ENCODE measurements around the gene INTS7.

Gene INTS7

GRCh38 chr1:211929683-211930082 is 105.7 kb downstream of the INTS7 start:
- H3K4me3 ChIP-seq (ENCODE audit: low read depth, low read length), result peak overlapping the region; percentile 49
- DNase-seq (ENCODE audit: low read depth), result no peak
- TF ChIP-seq MAX (IDR thresholded peaks at IDR 0.05; ENCODE audit: low read depth, low read length) (no peak), POLR2A (IDR thresholded peaks at IDR 0.05; ENCODE audit: extremely low read depth, insufficient read length) (no peak), CTCF (IDR thresholded peaks at IDR 0.05; ENCODE audit: low read depth, low read length) (no peak), MYC (IDR thresholded peaks at IDR 0.05; ENCODE audit: low read depth, low read length) (no peak)

GRCh38 chr1:211928993-211929637 is 106.2 kb downstream of the INTS7 start:
- peak; percentile 91 for DNase-seq (ENCODE audit: low read depth)

GRCh38 chr1:211928290-211928801 is 107.0 kb downstream of the INTS7 start:
- peak; percentile 75 for DNase-seq (ENCODE audit: low read depth)
- H3K4me3 ChIP-seq (ENCODE audit: low read depth, low read length), result no peak overlapping the region
- no peak for TF ChIP-seq MYC (IDR thresholded peaks at IDR 0.05; ENCODE audit: low read depth, low read length)
- 0 out of 2 replicates have a peak, but pooled peaks have one; percentile 26 for TF ChIP-seq MAX (IDR thresholded peaks at IDR 0.05; ENCODE audit: low read depth, low read length)

More at GRCh38 chr1:211928993-211929637, 106.2 kb downstream of the INTS7 start:
- TF ChIP-seq MYC (IDR thresholded peaks at IDR 0.05; ENCODE audit: low read depth, low read length) (peak; percentile 83), CTCF (IDR thresholded peaks at IDR 0.05; ENCODE audit: low read depth, low read length) (no peak), MAX (IDR thresholded peaks at IDR 0.05; ENCODE audit: low read depth, low read length) (peak; percentile 72), POLR2A (IDR thresholded peaks at IDR 0.05; ENCODE audit: extremely low read depth, insufficient read length) (peak; percentile 33)
- H3K4me3 ChIP-seq (ENCODE audit: low read depth, low read length), result peak overlapping the region; percentile 49

- TF ChIP-seq MYC (IDR thresholded peaks at IDR 0.05; ENCODE audit: low read depth, low read length) (no peak), MAX (IDR thresholded peaks at IDR 0.05; ENCODE audit: low read depth, low read length) (no peak), POLR2A (IDR thresholded peaks at IDR 0.05; ENCODE audit: extremely low read depth, insufficient read length) (no peak), CTCF (IDR thresholded peaks at IDR 0.05; ENCODE audit: low read depth, low read length) (no peak)
- H3K4me3 ChIP-seq (ENCODE audit: low read depth, low read length), result no peak overlapping the region
- no peak for DNase-seq (ENCODE audit: low read depth)
Observed at GRCh38 chr1:211925016-211925415, 110.3 kb downstream of the INTS7 start.

GRCh38 chr1:211924256-211924655 is 111.1 kb downstream of the INTS7 start:
- no peak for TF ChIP-seq MYC (IDR thresholded peaks at IDR 0.05; ENCODE audit: low read depth, low read length)
- TF ChIP-seq MAX (IDR thresholded peaks at IDR 0.05; ENCODE audit: low read depth, low read length), result no peak
- TF ChIP-seq POLR2A (IDR thresholded peaks at IDR 0.05; ENCODE audit: extremely low read depth, insufficient read length), result no peak
- no peak for TF ChIP-seq CTCF (IDR thresholded peaks at IDR 0.05; ENCODE audit: low read depth, low read length)
- no peak for DNase-seq (ENCODE audit: low read depth)
- H3K4me3 ChIP-seq (ENCODE audit: low read depth, low read length), result no peak overlapping the region

GRCh38 chr1:211923095-211923494 is 112.3 kb downstream of the INTS7 start:
- TF ChIP-seq POLR2A (IDR thresholded peaks at IDR 0.05; ENCODE audit: extremely low read depth, insufficient read length) (no peak), MYC (IDR thresholded peaks at IDR 0.05; ENCODE audit: low read depth, low read length) (no peak), MAX (IDR thresholded peaks at IDR 0.05; ENCODE audit: low read depth, low read length) (no peak), CTCF (IDR thresholded peaks at IDR 0.05; ENCODE audit: low read depth, low read length) (no peak)
- DNase-seq (ENCODE audit: low read depth), result no peak

More at GRCh38 chr1:211923095-211923494, 112.3 kb downstream of the INTS7 start:
- H3K4me3 ChIP-seq (ENCODE audit: low read depth, low read length), result no peak overlapping the region
